Panc1 (cell line): ENCODE results near the gene HHEX.

Experiments
- CTCF ChIP-seq: fragments of 450-650 bp; IDR thresholded peaks from 2 replicates; pipeline ENCODE4 v1.5.1; 2017; ENCODE audit warnings: mild to moderate bottlenecking
- POLR2AphosphoS5 ChIP-seq: IDR thresholded peaks from 2 replicates; pipeline ENCODE4 v1.6.1; 2012; ENCODE audit warnings: mild to moderate bottlenecking, low read depth, low read length, moderate library complexity
- REST ChIP-seq, 2 experiments: IDR thresholded peaks; 2 replicates each; pipeline ENCODE4 v1.6.1; 2011 to 2012; ENCODE audit warnings: low read depth in 2 of 2, control low read depth in 1 of 2, low read length in 1 of 2, mild to moderate bottlenecking in 1 of 2, moderate library complexity in 1 of 2; ENCODE audit not compliant: insufficient read depth in 1 of 2
- SIN3A ChIP-seq: IDR thresholded peaks from 2 replicates; pipeline ENCODE4 v1.6.1; 2012; ENCODE audit warnings: low read depth, mild to moderate bottlenecking, low read length, moderate library complexity, borderline replicate concordance; ENCODE audit not compliant: insufficient read depth

DNA sequence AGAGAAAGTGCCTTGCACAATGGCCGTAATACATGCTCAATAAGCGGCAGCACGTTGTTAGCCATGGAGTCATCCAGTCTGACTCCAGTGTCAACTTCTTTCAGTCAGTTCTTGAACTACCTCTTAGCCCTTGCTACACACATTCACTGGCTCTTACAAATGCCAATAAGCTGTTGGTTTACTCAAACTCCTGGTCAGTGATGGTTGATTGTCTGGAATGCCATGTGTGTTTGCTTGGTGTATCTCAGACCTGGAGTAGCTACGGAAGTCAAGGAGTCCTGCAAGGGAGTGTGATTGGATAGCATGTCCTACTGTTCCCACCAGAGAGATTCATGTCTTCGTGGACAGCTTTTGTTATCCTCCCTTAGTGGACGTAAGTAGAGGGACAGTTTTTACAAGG is 37.4 kb downstream of the HHEX start:
- TF ChIP-seq CTCF, result no peak
- no peak for TF ChIP-seq POLR2AphosphoS5
- TF ChIP-seq SIN3A, result no peak
- no peak for TF ChIP-seq REST (IDR thresholded peaks at IDR 0.05; ENCODE audit: insufficient read depth in 1 of 2, low read depth in 2 of 2, low read length in 1 of 2)
